Endothelial cell of umbilical vein (primary cell): ENCODE measurements around the gene PITPNM3. TPM values are rescaled to one million over a fixed set of nuclear protein-coding genes. Genes with fewer than 3 reads are reported as not detected.

Experiments
- BruUV-seq: library from RNA; stranded (reverse); fragments of 400-500 nt; replicated peaks from 2 replicates; lab custom pipeline; 2021; lab: Mats Ljungman, UMichigan
- CTCF ChIA-PET: fragments of 300-600, 350-600 bp; sonication (Branson Sonifier 250); formaldehyde crosslinking; loops from one replicate; lab custom pipeline; 2021; ENCODE audit warnings: antibody characterized with exemption, inconsistent platforms; lab: Charles Lee
- POLR2A ChIA-PET: fragments of 300-600, 350-600 bp; sonication (Branson Sonifier 250); formaldehyde crosslinking; loops from one replicate; lab custom pipeline; 2021; ENCODE audit warnings: antibody characterized with exemption, inconsistent platforms; lab: Charles Lee
- DNase-seq: peaks from one replicate; pipeline ENCODE4 v3.0.0-alpha.2; 2011; ENCODE audit warnings: low read depth, low spot score
- FAIRE-seq: peaks from 2 replicates; lab custom pipeline; 2011; peaks lifted over from hg19 to GRCh38; lab: Jason Lieb, UNC
- H2AFZ ChIP-seq: 2 replicates; pipeline ENCODE4 v1.6.0; 2012; ENCODE audit warnings: low read depth, low read length, control low read depth, inconsistent platforms
- H3K27ac ChIP-seq: 2 replicates; pipeline ENCODE4 v1.5.1; 2011; ENCODE audit warnings: low read depth, mild to moderate bottlenecking, control low read depth, low read length, moderate library complexity; ENCODE audit not compliant: insufficient read depth
- H3K27me3 ChIP-seq, 2 experiments: 2 replicates each; pipeline versions ENCODE4 v1.6.0 to v1.6.1; 2011; ENCODE audit warnings: low read length in 2 of 2, mixed read lengths in 1 of 2; ENCODE audit not compliant: control insufficient read depth in 2 of 2, insufficient read depth in 2 of 2
- H3K36me3 ChIP-seq, 2 experiments: 2 replicates in 1 of 2; 3 replicates in 1 of 2; pipeline ENCODE4 v1.5.1; 2011; ENCODE audit warnings: low read length in 2 of 2, mild to moderate bottlenecking in 1 of 2, moderate library complexity in 1 of 2; ENCODE audit not compliant: control insufficient read depth in 2 of 2, insufficient read depth in 2 of 2; ENCODE audit errors: extremely low read depth in 1 of 2
- H3K4me1 ChIP-seq: 3 replicates; pipeline ENCODE4 v1.5.1; 2011; ENCODE audit warnings: mild to moderate bottlenecking, low read length; ENCODE audit not compliant: control insufficient read depth, insufficient read depth; ENCODE audit errors: extremely low read depth
- H3K4me2 ChIP-seq: 2 replicates; pipeline ENCODE4 v1.6.1; 2011; ENCODE audit warnings: low read length, control low read depth, mixed read lengths; ENCODE audit not compliant: insufficient read depth
- H3K4me3 ChIP-seq, 3 experiments: fragments of 200-600 bp in 1 of 3; sonication (generic), shearing (Covaris generic) in 1 of 3; replicated peaks in 1 of 3; 2 replicates each; pipeline ENCODE4 v1.5.1; 2011 to 2016; ENCODE audit warnings: control low read depth in 3 of 3, low read length in 3 of 3, mild to moderate bottlenecking in 2 of 3, inconsistent platforms in 1 of 3, low read depth in 1 of 3, moderate library complexity in 1 of 3; ENCODE audit not compliant: insufficient read depth in 1 of 3
- H3K79me2 ChIP-seq: 2 replicates; pipeline ENCODE4 v1.6.0; 2012; ENCODE audit warnings: low read length, inconsistent platforms; ENCODE audit not compliant: control insufficient read depth, insufficient read depth
- H3K9ac ChIP-seq: replicated peaks from 2 replicates; pipeline ENCODE3; 2011; ENCODE audit warnings: low read length, control low read depth; ENCODE audit not compliant: insufficient read depth; ENCODE audit errors: extremely low read depth
- H3K9me1 ChIP-seq: replicated peaks from 3 replicates; pipeline ENCODE4 v1.6.0; 2011; ENCODE audit warnings: mild to moderate bottlenecking, low read length; ENCODE audit not compliant: control insufficient read depth, insufficient read depth; ENCODE audit errors: extremely low read depth
- H3K9me3 ChIP-seq: replicated peaks from 2 replicates; pipeline ENCODE4 v1.5.1; 2012; ENCODE audit warnings: low read length, inconsistent platforms; ENCODE audit not compliant: control insufficient read depth, insufficient read depth
- H4K20me1 ChIP-seq: replicated peaks from 2 replicates; pipeline ENCODE3; 2011; ENCODE audit warnings: mild to moderate bottlenecking, low read length; ENCODE audit not compliant: control insufficient read depth, insufficient read depth; ENCODE audit errors: extremely low read depth
- CTCF ChIP-seq, 2 donors: IDR thresholded peaks; 1 replicate in 1 of 2; 2 replicates in 1 of 2; pipeline ENCODE4 v1.5.1; 2011; ENCODE audit warnings: low read length in 2 of 2, mild to moderate bottlenecking in 2 of 2, moderate library complexity in 2 of 2, control low read depth in 1 of 2, inconsistent platforms in 1 of 2, low read depth in 1 of 2; ENCODE audit not compliant: insufficient read depth in 1 of 2; ENCODE audit errors: extremely low read depth in 1 of 2
- EZH2 ChIP-seq: IDR thresholded peaks from 2 replicates; pipeline ENCODE4 v1.6.1; 2012; ENCODE audit warnings: borderline replicate concordance, low read depth, mild to moderate bottlenecking, moderate library complexity, low read length, inconsistent platforms; ENCODE audit not compliant: severe bottlenecking
- FOS ChIP-seq: IDR thresholded peaks from 2 replicates; pipeline ENCODE4 v1.6.1; 2011; ENCODE audit warnings: mild to moderate bottlenecking, low read length, moderate library complexity, borderline replicate concordance; ENCODE audit not compliant: insufficient read depth
- GATA2 ChIP-seq: IDR thresholded peaks from 2 replicates; pipeline ENCODE4 v1.7.0; 2011; ENCODE audit warnings: low read depth, mild to moderate bottlenecking, moderate library complexity, mixed read lengths, low read length; ENCODE audit not compliant: insufficient read length, insufficient read depth
- JUN ChIP-seq: IDR thresholded peaks from 2 replicates; pipeline ENCODE4 v1.6.1; 2011; ENCODE audit warnings: borderline replicate concordance, low read depth; ENCODE audit not compliant: insufficient read length, insufficient read depth
- MYC ChIP-seq: IDR thresholded peaks from one replicate; pipeline ENCODE4 v1.6.1; 2011; ENCODE audit warnings: mild to moderate bottlenecking, low read depth, low read length
- POLR2A ChIP-seq: IDR thresholded peaks from 2 replicates; pipeline ENCODE4 v1.6.1; 2012; ENCODE audit warnings: low read depth, mild to moderate bottlenecking, control low read depth, low read length
- POLR2AphosphoS5 ChIP-seq: IDR thresholded peaks from 2 replicates; pipeline ENCODE4 v1.6.1; 2012; ENCODE audit warnings: low read depth, mild to moderate bottlenecking, control low read depth, low read length, moderate library complexity; ENCODE audit not compliant: insufficient read depth
- dilution Hi-C: fragments of 300-500 bp; cut with MboI; formaldehyde crosslinking; loops from one replicate; pipeline ENCODE4 v1.15.0; 2019; ENCODE audit warnings: low sequenced_read_pairs; ENCODE audit not compliant: extremely low pct_ligation_motif_present
- intact Hi-C: fragments of 100-400 bp; cut with micrococcal nuclease; formaldehyde crosslinking; loops from one replicate; pipeline ENCODE4 v1.10.0; 2022
- polyA plus RNA-seq, 4 experiments: library from polyadenylated mRNA; depleted of rRNA in 3 of 4; stranded (reverse) in 3 of 4; unstranded in 1 of 4; fragments of >200 nt; gene quantifications; 2 replicates each; pipeline versions ENCODE4 v1.2.1 to v1.2.3, GENCODE V29; 2011 to 2012; ENCODE audit warnings: missing spikeins in 1 of 4
- total RNA-seq: library from RNA; stranded (reverse); gene quantifications from 2 replicates; pipeline ENCODE4 v1.2.3, GENCODE V29; 2021
- TF ChIP-seq, protein P1 (sequence below): IDR thresholded peaks from 2 replicates; pipeline ENCODE4 v1.6.1; 2011; ENCODE audit not compliant: insufficient read depth, insufficient read length

Gene PITPNM3
- total and polyA plus RNA-seq, 2 donors (not counting 3 experiments of a cell fraction or from before 2014, with no cell fraction given): 1.0 to 1.9 TPM

- Histone ChIP-seq H4K20me1 (no peaks in the 10 kb centered on the region), H3K9me3 (no peaks in the 10 kb centered on the region), H2AFZ (no peak overlapping the region), H3K9me1 (no peaks in the 10 kb centered on the region), H3K79me2 (no peaks in the 10 kb centered on the region), H3K4me3 (no peak overlapping the region), H3K9ac (no peak overlapping the region), H3K4me1 (peaks cover 9% of the 10 kb centered on the region), H3K4me2 (no peak overlapping the region), H3K27me3 (no peaks in the 10 kb centered on the region), H3K27ac (no peak overlapping the region), H3K36me3 (no peaks in the 10 kb centered on the region)
- dilution Hi-C loops (no loop called here), intact Hi-C loops (no loop called here)
- ChIA-PET CTCF (interaction anchor here (1.2 kb wide), 1 partner anchor 27 kb away, joined by 5 read pairs; no protein-coding TSS in a partner anchor), POLR2A (no interaction called here)
- TF ChIP-seq POLR2A (no peak), MYC (no peak), POLR2AphosphoS5 (no peak), EZH2 (no peak), CTCF (IDR thresholded peaks at IDR 0.05; ENCODE audit: extremely low read depth in 1 of 2, insufficient read depth in 1 of 2, low read depth in 1 of 2, low read length in 2 of 2) (no peak), JUN (no peak), FOS (no peak), GATA2 (no peak)
- TF ChIP-seq, protein P1, sequence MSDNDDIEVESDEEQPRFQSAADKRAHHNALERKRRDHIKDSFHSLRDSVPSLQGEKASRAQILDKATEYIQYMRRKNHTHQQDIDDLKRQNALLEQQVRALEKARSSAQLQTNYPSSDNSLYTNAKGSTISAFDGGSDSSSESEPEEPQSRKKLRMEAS: no peak
- BruUV-seq: no TSS peak
- no peak for FAIRE-seq
- DNase-seq: no peak
These were observed 77.9 kb downstream of the PITPNM3 start for GRCh38 chr17:6478486-6478885.
